Activated CD4-positive, alpha-beta memory T cell treated with anti-CD3 and anti-CD28 coated beads, Interleukin-2, amount 10 ng/mL, durations not matched to agents 7 days and 5 days (primary cell): ENCODE results near the gene OSTM1. TPM values are rescaled to one million over a fixed set of nuclear protein-coding genes. Genes with fewer than 3 reads are reported as not detected.
"Not testable (repeated sequence)": the region's sequence is repeated elsewhere in the genome, so short reads cannot be mapped to it uniquely, and the experiment has no call there.

Source experiments
- CTCF ChIA-PET: fragments of 350-600 bp; sonication (Branson Sonifier 250); formaldehyde crosslinking; loops from one replicate; lab custom pipeline; 2021; ENCODE audit warnings: antibody characterized with exemption, inconsistent platforms; lab: Charles Lee
- POLR2A ChIA-PET: fragments of 350-600 bp; sonication (Branson Sonifier 250); formaldehyde crosslinking; loops from one replicate; lab custom pipeline; 2021; ENCODE audit warnings: antibody characterized with exemption; lab: Charles Lee
- DNase-seq: peaks from one replicate; pipeline ENCODE4 v3.0.0-alpha.2; 2020
- H3K27ac Mint-ChIP-seq: one replicate; pipeline ENCODE4 v1.8.0; 2021; ENCODE audit warnings: mild to moderate bottlenecking, mixed read lengths
- H3K27me3 Mint-ChIP-seq: one replicate; pipeline ENCODE4 v1.8.0; 2021; ENCODE audit warnings: mixed read lengths
- H3K36me3 Mint-ChIP-seq: one replicate; pipeline ENCODE4 v1.8.0; 2021; ENCODE audit warnings: low read depth, mixed read lengths
- H3K4me1 Mint-ChIP-seq: one replicate; pipeline ENCODE4 v1.8.0; 2021; ENCODE audit warnings: mixed read lengths
- H3K4me3 Mint-ChIP-seq: one replicate; pipeline ENCODE4 v1.8.0; 2021; ENCODE audit warnings: mild to moderate bottlenecking, mixed read lengths
- H3K9me3 Mint-ChIP-seq: one replicate; pipeline ENCODE4 v1.8.0; 2021; ENCODE audit warnings: mixed read lengths
- total RNA-seq, 2 experiments: library from RNA; stranded (reverse); gene quantifications; one replicate each; pipeline ENCODE4 v1.2.3, GENCODE V29; 2021

OSTM1 gene
- total RNA-seq, 2 experiments from 2014 or later: 41.4 to 43.3 TPM

- POLR2A ChIA-PET: no interaction called here
- H3K27ac Mint-ChIP-seq: no peak overlapping the region
- peaks cover 15% of the 10 kb centered on the region for H3K9me3 Mint-ChIP-seq
- no peaks in the 10 kb centered on the region for H3K4me1 Mint-ChIP-seq
- peaks cover 5% of the 10 kb centered on the region for H3K27me3 Mint-ChIP-seq
- no peak for DNase-seq
- CTCF ChIA-PET: no interaction called here
- H3K4me3 Mint-ChIP-seq: no peak overlapping the region
- peaks cover 4% of the 10 kb centered on the region for H3K36me3 Mint-ChIP-seq
Measured at GRCh38 chr6:108004861-108005260, 69.7 kb downstream of the OSTM1 start.

DNA sequence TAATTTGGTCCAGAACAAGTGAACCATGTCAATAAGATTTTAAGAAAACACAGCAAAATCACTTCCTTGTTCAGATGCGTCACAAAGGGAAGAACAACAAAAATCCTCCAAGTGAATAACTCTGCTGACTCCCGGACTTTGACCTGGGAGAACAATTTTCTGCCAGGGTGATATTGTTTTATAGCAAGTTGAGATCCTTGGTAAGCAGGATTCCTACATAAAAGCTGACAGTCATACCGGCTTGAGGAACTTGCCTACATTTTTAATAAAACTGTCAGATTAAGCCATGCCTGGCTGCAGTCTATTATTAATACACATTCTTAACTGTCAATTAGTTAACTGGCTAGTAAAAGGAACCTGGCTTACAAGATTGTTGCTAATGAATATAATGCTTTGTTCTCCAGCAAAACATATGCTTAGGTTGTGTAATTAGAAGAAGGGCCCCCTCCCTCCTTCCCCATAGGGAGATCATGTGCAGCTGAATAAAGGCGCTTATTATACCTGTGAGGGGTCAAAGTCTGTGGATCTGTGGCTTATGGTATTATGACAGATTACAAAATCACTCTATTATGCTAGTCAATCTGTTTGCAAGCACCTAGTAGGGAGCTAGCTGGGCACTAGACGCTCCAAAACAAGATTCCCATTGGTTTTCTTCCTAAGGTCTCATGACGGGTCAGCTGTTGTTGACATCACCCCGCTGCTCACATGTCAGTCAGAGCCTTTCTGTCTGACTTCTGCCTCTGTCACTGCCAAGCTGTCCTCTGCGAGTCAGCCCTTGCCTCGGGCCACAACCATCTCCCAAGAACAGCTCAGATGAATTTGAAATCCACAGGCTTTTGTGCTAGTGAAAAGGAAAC is 71.9 kb downstream of the OSTM1 start:
- Mint-ChIP-seq H3K36me3 (no peaks in the 10 kb centered on the region), H3K27ac (no peak overlapping the region), H3K4me3 (no peak overlapping the region), H3K9me3 (peaks cover 2% of the 10 kb centered on the region), H3K4me1 (no peaks in the 10 kb centered on the region), H3K27me3 (peaks cover 5% of the 10 kb centered on the region)
- no peak for DNase-seq
- CTCF ChIA-PET: no interaction called here
- POLR2A ChIA-PET: no interaction called here

- no peaks in the 10 kb centered on the region for H3K9me3 Mint-ChIP-seq
- DNase-seq: no peak
- H3K4me3 Mint-ChIP-seq: no peak overlapping the region
- POLR2A ChIA-PET: no interaction called here
- peaks cover 5% of the 10 kb centered on the region for H3K27me3 Mint-ChIP-seq
- CTCF ChIA-PET: no interaction called here
- no peaks in the 10 kb centered on the region for H3K36me3 Mint-ChIP-seq
- no peaks in the 10 kb centered on the region for H3K4me1 Mint-ChIP-seq
- no peak overlapping the region for H3K27ac Mint-ChIP-seq
Measured at GRCh38 chr6:108001696-108002231, 72.8 kb downstream of the OSTM1 start.

DNA sequence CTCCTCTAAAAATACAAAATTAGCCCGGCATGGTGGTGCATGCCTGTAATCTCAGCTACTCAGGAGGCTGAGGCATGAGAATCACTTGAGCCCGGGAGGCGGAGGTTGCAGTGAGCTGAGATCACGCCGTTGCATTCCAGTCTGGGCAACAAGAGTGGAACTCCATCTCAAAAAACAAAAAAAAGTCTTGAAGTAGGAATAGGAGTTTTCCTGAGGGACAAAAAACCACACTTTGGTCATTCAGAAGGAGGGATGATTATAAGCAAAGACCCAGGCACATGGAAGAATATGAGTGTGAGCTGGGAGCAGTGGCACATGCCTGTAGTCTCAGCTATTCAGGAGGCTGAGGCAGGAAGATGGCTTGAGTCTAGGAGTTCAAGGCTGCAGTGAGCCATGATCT is 74.3 kb downstream of the OSTM1 start:
- H3K4me1 Mint-ChIP-seq, DNase-seq, H3K4me3 Mint-ChIP-seq, H3K9me3 Mint-ChIP-seq, H3K27me3 Mint-ChIP-seq, POLR2A ChIA-PET, H3K27ac Mint-ChIP-seq, CTCF ChIA-PET, H3K36me3 Mint-ChIP-seq: not testable (repeated sequence)

DNA sequence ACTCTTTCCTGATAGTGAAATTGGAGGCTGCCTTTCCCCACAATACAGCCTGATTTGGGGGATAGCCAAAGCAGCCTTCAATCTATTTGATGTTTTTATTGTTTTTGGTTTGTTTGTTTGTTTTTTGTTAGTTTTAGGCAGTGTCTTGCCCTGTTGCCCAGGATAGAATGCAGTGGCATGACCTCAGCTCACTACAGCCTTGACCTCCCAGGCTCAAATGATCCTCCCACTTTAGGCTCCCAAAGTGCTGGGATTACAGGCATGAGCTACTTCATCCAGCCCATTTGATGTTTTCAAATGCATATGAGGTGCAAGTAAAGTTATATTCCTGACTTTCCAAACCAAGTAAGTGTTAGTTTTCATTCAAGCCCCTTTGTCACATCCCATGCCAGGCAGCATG is 75.2 kb downstream of the OSTM1 start:
- no peaks in the 10 kb centered on the region for H3K9me3 Mint-ChIP-seq
- H3K4me3 Mint-ChIP-seq: no peak overlapping the region
- ChIA-PET POLR2A (no interaction called here), CTCF (interaction anchor here (0.6 kb wide), 1 partner anchor 43 kb away, joined by 3 read pairs; no protein-coding TSS in a partner anchor)
- no peak for DNase-seq
- no peaks in the 10 kb centered on the region for H3K4me1 Mint-ChIP-seq
- no peak overlapping the region for H3K27ac Mint-ChIP-seq
- peaks cover 5% of the 10 kb centered on the region for H3K27me3 Mint-ChIP-seq
- H3K36me3 Mint-ChIP-seq: no peaks in the 10 kb centered on the region

GRCh38 chr6:107991772-107992550 is 82.6 kb downstream of the OSTM1 start:
- peaks cover 3% of the 10 kb centered on the region for H3K27me3 Mint-ChIP-seq
- POLR2A ChIA-PET: no interaction called here
- H3K9me3 Mint-ChIP-seq: no peaks in the 10 kb centered on the region
- H3K27ac Mint-ChIP-seq: no peak overlapping the region
- H3K36me3 Mint-ChIP-seq: no peaks in the 10 kb centered on the region
- H3K4me3 Mint-ChIP-seq: no peak overlapping the region
- DNase-seq: no peak
- peaks cover 9% of the 10 kb centered on the region for H3K4me1 Mint-ChIP-seq
- CTCF ChIA-PET: no interaction called here

Other genes starting within 250 kb of the OSTM1 start
- gene SEC63, start 116.5 kb downstream of the OSTM1 start, total RNA-seq: 10 to 100 TPM; 71.2 to 74.5 TPM
- gene NR2E1, start 91.3 kb upstream of the OSTM1 start, total RNA-seq: not detected
- 10 to 100 TPM; 85.0 to 86.3 TPM for gene SNX3, start 186.3 kb upstream of the OSTM1 start, total RNA-seq
- gene AFG1L, start 220.3 kb upstream of the OSTM1 start, total RNA-seq: 1 to 10 TPM; 4.5 to 4.7 TPM